Thymus (tissue), 14 donors: Measurements from ENCODE around the gene HTR2B. TPM values are rescaled to one million over a fixed set of nuclear protein-coding genes. Genes with fewer than 3 reads are reported as not detected.

ENCODE experiments used
- DNase-seq, 9 donors: peaks; one replicate each; pipeline ENCODE4 v3.0.0-alpha.2; 2013; ENCODE audit warnings: low spot score in 9 of 9, low read depth in 6 of 9, missing footprints in 1 of 9
- H3K27ac ChIP-seq, 2 donors: one replicate each; pipeline ENCODE4 v1.5.1; 2013; ENCODE audit warnings: control low read depth in 1 of 2, low read depth in 1 of 2, low read length in 1 of 2, mild to moderate bottlenecking in 1 of 2, moderate library complexity in 1 of 2
- H3K27me3 ChIP-seq, 2 donors: one replicate each; pipeline ENCODE4 v1.5.1; 2013; ENCODE audit warnings: low read length in 1 of 2; ENCODE audit not compliant: control insufficient read depth in 2 of 2, insufficient read depth in 1 of 2
- H3K36me3 ChIP-seq, 2 donors: one replicate each; pipeline ENCODE4 v1.5.1; 2013; ENCODE audit warnings: low read length in 1 of 2, mild to moderate bottlenecking in 1 of 2, moderate library complexity in 1 of 2; ENCODE audit not compliant: control insufficient read depth in 2 of 2, insufficient read depth in 2 of 2
- H3K4me1 ChIP-seq, 2 donors: one replicate each; pipeline ENCODE4 v1.5.1; 2013; ENCODE audit warnings: low read length in 2 of 2; ENCODE audit not compliant: control insufficient read depth in 2 of 2, insufficient read depth in 2 of 2
- H3K4me3 ChIP-seq, 2 donors: one replicate each; pipeline ENCODE4 v1.5.1; 2013; ENCODE audit warnings: low read length in 2 of 2, control low read depth in 1 of 2, mild to moderate bottlenecking in 1 of 2
- H3K9me3 ChIP-seq, 2 donors: one replicate each; pipeline ENCODE4 v1.5.1; 2013; ENCODE audit warnings: low read length in 1 of 2, mild to moderate bottlenecking in 1 of 2; ENCODE audit not compliant: control insufficient read depth in 2 of 2, insufficient read depth in 1 of 2
- WGBS: extraction: QIAGEN DNeasy Blood & Tissue Kit; methylation state at CpG from one replicate; pipeline ENCODE4 v1.1.7; 2013; 5-methylcytosine and 5-hydroxymethylcytosine counted together
- long read RNA-seq, 10 donors: transcript quantifications; one replicate each; lab custom pipeline, GENCODE V29; 2026
- polyA plus RNA-seq: library from polyadenylated mRNA; stranded (reverse); fragments of 200-250 nt; gene quantifications from one replicate; pipeline ENCODE4 v1.2.3, GENCODE V29; 2013
- total RNA-seq: library from RNA; stranded (reverse); fragments of 120-200 nt; gene quantifications from one replicate; pipeline ENCODE4 v1.2.4, GENCODE V29; 2013
- donor health status: healthy.

HTR2B gene
- total RNA-seq (1.1 TPM), polyA plus RNA-seq (0.84 TPM)
- long read RNA-seq, donor 1 = 0 reads
- long read RNA-seq, donor 2 = 0 reads
- long read RNA-seq, donor 3 = 0 reads
- long read RNA-seq, donor 4, partial matches to known transcripts = 0 of 1 reads
- long read RNA-seq, donor 4, other reads (novel, unspliced or antisense) = 0 of 1 reads
- long read RNA-seq, donor 5, partial matches to known transcripts = 0 of 1 reads
- long read RNA-seq, donor 5, other reads (novel, unspliced or antisense) = 0 of 1 reads
- long read RNA-seq, donor 6, partial matches to known transcripts = 74 of 90 reads
- long read RNA-seq, donor 6, other reads (novel, unspliced or antisense) = 16 of 90 reads
- long read RNA-seq, donor 7, partial matches to known transcripts = 138 of 165 reads
- long read RNA-seq, donor 7, other reads (novel, unspliced or antisense) = 27 of 165 reads
- long read RNA-seq, donor 8 = 0 reads
- long read RNA-seq, donor 9, partial matches to known transcripts = 0 of 1 reads
- long read RNA-seq, donor 9, other reads (novel, unspliced or antisense) = 0 of 1 reads
- long read RNA-seq, donor 10 = 0 reads

DNA sequence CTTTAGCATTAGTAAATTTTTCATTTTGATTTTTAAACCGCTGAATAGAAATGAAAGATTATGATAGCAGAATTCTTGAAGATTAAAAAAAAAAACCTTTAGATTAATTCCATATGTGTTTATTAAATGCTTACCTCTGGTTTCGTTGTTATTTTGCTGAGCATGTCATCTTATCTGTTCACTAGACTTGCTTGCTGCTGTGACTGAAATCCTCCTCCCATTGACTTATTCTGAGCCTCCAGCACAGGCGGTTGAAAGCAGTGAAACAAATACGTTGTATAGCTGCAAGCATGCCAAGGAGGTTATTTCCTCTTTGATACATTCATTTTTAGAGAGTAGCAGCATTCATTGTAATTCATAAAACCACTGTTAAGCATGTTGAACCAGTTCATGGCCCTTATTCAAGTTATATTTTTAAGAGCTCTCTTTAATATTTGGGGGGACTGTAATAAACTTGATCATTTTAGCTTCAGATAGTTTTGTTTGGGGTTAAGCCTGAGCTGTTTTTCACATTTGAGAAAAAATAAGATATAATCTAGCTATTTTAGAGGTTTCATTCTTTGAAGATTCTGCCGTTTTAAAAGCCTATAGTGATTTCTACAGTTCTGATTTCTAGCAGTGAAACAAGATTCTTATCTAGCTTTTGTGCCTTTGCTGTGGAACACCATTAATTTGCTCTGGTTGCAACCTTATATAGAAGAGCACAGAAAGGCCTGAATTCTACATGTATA lies at the start of gene HTR2B:
Gene HTR2B (minus strand): TSS at position 205 of the 731 bp plus-strand sequence. CDS start 1,278 bp downstream, outside the sequence.
- peak in 7 of 9 donors; percentile 16 to 62 (median 32) for DNase-seq
- Histone ChIP-seq H3K4me3 (peak within 1 kb of the TSS in 1 of 2 donors; percentile 8), H3K36me3 (no peaks in the 10 kb centered on the region), H3K27ac (peak within 1 kb of the TSS; percentile 38 to 63), H3K27me3 (no peaks in the 10 kb centered on the region), H3K4me1 (peaks cover 0 to 4% of the 10 kb centered on the region in 2 donors), H3K9me3 (no peaks in the 10 kb centered on the region)
- 49% methylated on average over 5 of the region's 5 CpGs for WGBS

DNA sequence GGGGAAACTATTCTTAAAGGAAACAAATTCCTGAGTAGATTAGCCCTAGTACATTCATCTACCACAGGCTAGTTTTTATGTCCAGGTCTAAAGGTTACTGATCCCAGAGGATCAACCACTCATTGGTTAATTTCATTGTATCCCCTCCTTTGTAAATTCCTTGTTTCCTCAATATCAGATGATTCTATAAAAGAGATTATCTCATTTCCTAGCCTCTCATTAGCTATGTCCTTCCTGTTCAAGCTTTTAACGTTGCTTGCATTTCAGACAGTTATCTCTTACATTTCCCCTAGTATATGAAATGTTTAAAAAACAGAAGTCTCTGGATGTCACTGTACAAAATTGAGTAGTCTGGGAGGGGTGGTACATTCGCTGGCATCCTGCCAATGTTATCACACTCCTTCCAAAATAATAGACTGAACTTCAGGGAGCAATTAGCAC lies 49.4 kb upstream of the HTR2B start:
- no peaks in the 10 kb centered on the region for H3K4me1 ChIP-seq
- H3K27ac ChIP-seq = no peak overlapping the region
- H3K4me3 ChIP-seq = no peak overlapping the region
- H3K9me3 ChIP-seq = no peaks in the 10 kb centered on the region
- WGBS = 83% methylated on average over 2 of the region's 2 CpGs
- H3K27me3 ChIP-seq = no peaks in the 10 kb centered on the region
- DNase-seq = no peak
- peaks cover 23 to 34% of the 10 kb centered on the region in 2 donors for H3K36me3 ChIP-seq

DNA sequence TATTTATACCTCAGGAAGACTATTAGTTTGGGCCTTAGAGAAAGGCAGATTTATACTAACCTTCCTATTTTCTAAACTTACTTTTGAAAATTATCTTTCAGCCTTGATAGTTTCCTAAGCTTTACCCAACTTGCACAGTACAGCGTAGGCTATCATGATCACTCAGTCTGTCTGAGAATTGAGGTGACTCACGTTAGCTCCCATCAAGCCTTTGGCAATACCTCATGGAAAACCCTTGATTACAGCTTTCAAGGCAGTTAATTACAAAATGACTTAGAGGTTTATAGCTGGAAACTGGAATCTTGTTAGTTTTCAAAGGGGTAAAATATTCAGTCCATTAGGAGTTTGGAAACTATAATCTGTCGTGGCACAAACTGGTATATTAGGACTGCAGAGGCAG lies 47.2 kb upstream of the HTR2B start:
- Histone ChIP-seq H3K36me3 (peaks cover 25 to 49% of the 10 kb centered on the region in 2 donors), H3K27me3 (no peaks in the 10 kb centered on the region), H3K9me3 (no peaks in the 10 kb centered on the region), H3K4me1 (no peaks in the 10 kb centered on the region), H3K4me3 (no peak overlapping the region), H3K27ac (no peak overlapping the region)
- 85% methylated on average over 3 of the region's 3 CpGs for WGBS
- no peak for DNase-seq

DNA sequence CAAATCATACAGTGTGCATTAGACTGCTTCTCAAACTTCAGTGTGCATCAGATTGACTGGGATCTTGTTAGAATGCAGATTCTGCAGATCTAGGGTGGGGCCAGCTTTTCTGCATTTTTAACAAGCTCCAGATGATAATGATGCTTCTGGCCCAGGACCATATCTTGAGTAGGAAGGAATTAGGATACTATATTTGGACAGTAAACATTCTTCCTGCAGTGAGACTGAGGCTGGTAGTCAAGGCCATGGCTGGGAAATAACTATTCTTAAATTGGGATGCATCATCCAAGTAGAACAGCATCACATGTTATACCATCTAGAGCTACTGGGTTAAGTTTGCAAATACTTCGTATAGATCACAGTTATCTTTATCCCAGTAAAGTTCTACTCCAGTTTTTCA lies 45.2 kb upstream of the HTR2B start:
- 94% methylated on average over 1 of the region's 1 CpG for WGBS
- H3K36me3 ChIP-seq = peaks cover 27 to 61% of the 10 kb centered on the region in 2 donors
- H3K4me3 ChIP-seq = no peak overlapping the region
- DNase-seq = no peak
- no peak overlapping the region for H3K27ac ChIP-seq
- no peaks in the 10 kb centered on the region for H3K4me1 ChIP-seq
- H3K27me3 ChIP-seq = no peaks in the 10 kb centered on the region
- no peaks in the 10 kb centered on the region for H3K9me3 ChIP-seq

DNA sequence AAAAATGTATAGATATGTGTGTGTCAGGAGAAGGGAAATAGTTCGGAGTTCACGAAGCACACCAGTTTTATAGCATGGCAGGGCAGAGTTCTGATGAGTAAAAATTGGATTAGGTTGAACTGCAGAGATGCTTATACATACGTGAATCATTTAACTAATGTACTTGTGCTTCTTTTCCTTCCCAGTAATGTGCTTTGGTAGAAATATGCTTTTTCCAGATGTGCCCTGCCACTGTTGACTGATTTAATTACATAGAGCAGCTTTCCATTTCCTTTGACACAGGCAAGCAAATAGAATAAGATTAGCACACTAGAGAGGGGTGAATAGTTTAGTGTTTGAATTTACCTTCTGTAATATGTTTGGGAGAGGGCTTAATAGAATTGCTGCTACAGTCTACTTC lies 44.6 kb upstream of the HTR2B start:
- H3K36me3 ChIP-seq = peaks cover 23 to 63% of the 10 kb centered on the region in 2 donors
- no peaks in the 10 kb centered on the region for H3K27me3 ChIP-seq
- 82% methylated on average over 3 of the region's 3 CpGs for WGBS
- no peak overlapping the region for H3K27ac ChIP-seq
- H3K4me3 ChIP-seq = no peak overlapping the region
- no peaks in the 10 kb centered on the region for H3K4me1 ChIP-seq
- DNase-seq = no peak
- no peaks in the 10 kb centered on the region for H3K9me3 ChIP-seq

DNA sequence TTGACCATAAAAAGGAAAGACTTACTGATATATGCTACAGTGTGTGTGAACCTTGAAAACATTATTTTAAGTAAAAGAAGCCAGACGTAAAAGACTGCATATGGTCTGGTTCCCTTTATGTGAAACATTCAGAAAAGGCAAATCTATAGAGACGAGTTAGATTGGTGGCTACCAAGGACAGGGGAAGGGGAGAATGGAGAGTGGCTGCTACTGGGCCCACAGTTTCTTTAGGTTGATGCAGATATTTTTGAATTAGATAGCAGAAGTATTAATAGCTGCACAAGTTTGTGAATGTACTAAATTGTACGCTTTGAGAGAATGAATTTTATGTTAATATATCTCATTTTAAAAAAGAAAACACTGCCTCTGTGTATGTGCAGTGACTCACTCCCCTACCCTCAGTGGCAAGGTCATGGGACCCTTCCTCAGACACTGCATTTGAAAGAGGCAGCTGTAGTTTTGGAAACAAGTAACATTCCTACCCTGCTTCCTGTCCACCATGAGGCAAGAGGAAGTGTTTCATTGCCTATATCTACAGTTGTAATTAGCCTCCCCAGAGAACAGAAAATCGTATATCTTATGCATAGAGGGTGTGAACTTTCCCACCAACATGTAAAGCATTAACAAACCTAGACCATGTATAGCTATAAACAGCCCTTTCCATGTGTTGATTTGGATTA lies 43.8 kb upstream of the HTR2B start:
- no peak overlapping the region for H3K27ac ChIP-seq
- no peaks in the 10 kb centered on the region for H3K4me1 ChIP-seq
- no peaks in the 10 kb centered on the region for H3K9me3 ChIP-seq
- H3K4me3 ChIP-seq = no peak overlapping the region
- peaks cover 23 to 65% of the 10 kb centered on the region in 2 donors for H3K36me3 ChIP-seq
- no peak for DNase-seq
- WGBS = 95% methylated on average over 4 of the region's 4 CpGs
- H3K27me3 ChIP-seq = no peaks in the 10 kb centered on the region

DNA sequence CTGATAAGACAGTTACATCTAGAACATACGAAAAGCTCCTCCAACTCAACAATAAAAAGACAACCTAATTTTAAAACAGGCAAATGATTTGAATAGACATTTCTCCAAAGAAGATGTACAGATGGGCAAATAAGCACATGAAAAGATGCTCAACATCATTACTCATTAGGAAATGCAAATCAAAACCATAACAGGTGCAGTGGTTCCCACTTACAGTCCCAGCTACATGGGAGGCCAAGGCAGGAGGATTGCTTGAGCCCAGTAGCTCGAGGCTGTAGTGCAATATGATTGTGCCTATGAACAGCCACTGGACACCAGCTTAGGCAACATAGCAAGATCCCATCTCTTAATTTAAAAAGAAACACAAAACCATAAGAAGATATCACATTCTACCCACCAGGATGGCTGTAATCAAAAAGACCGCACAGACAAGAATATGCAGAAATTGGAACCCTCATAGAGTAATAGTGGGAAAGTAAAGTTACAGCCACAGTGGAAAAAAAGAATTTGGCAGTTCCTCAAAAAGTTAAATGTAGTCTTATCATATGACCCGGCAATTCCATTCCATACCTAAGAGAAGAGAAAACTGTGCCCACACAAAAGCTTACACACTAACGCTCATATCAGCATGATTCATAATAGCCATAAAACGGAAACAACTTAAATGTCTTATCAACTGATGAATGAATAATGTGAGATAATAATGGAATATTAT lies 43.1 kb upstream of the HTR2B start:
- WGBS = 96% methylated on average over 6 of the region's 6 CpGs
- no peaks in the 10 kb centered on the region for H3K4me1 ChIP-seq
- H3K36me3 ChIP-seq = peaks cover 23 to 61% of the 10 kb centered on the region in 2 donors

DNA sequence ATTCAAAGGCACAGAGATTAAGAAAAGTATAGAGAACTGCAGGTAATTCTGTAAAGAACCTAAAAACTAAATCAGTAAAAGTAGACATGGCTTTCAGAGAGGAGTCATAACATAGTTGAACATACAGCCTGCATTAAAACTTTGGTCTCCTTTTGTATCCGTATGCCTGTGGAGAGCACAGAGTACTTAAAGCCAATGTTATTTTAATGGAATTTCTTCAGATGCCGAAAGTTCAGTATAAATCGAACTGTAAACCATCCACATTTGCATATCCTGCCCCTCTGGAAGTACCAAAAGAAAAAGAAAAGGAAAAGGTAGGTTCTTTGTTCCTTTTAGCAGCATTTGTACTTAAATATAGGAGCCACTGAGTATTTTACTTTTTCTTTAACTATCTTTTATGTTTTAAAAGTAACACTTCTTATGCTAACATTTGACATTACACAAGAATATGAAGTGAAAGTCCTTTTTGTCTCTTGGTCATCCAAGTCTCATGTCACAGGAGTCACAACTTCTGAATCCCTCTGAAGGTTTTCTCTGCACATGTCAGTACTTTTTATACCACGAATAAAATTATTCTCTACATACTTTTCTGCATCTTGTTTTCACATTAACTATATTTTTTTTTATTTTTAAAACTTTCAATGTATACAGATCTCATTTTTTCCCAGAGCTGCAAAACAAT lies 38.7 kb upstream of the HTR2B start:
- H3K4me3 ChIP-seq = no peak overlapping the region
- H3K27ac ChIP-seq = no peak overlapping the region
- H3K4me1 ChIP-seq = no peaks in the 10 kb centered on the region
- DNase-seq = no peak
- no peaks in the 10 kb centered on the region for H3K27me3 ChIP-seq
- H3K36me3 ChIP-seq = peaks cover 18 to 57% of the 10 kb centered on the region in 2 donors
- WGBS = 98% methylated on average over 4 of the region's 4 CpGs
- H3K9me3 ChIP-seq = no peaks in the 10 kb centered on the region

More for the DNA sequence above, 43.1 kb upstream of the HTR2B start:
- no peak overlapping the region for H3K27ac ChIP-seq
- H3K4me3 ChIP-seq = no peak overlapping the region
- no peak for DNase-seq
- H3K27me3 ChIP-seq = no peaks in the 10 kb centered on the region
- H3K9me3 ChIP-seq = no peaks in the 10 kb centered on the region
